ENCODE measurements around the gene ROCK2. TPM values are rescaled to one million over a fixed set of nuclear protein-coding genes. Genes with fewer than 3 reads are reported as not detected.
A peak's percentile ranks its signal among the peaks of the same experiment; 100 is the strongest.

ROCK2 gene
- total RNA-seq, 4 donors from 2014 or later, result 90.0 to 119 (median 101) TPM

DNA sequence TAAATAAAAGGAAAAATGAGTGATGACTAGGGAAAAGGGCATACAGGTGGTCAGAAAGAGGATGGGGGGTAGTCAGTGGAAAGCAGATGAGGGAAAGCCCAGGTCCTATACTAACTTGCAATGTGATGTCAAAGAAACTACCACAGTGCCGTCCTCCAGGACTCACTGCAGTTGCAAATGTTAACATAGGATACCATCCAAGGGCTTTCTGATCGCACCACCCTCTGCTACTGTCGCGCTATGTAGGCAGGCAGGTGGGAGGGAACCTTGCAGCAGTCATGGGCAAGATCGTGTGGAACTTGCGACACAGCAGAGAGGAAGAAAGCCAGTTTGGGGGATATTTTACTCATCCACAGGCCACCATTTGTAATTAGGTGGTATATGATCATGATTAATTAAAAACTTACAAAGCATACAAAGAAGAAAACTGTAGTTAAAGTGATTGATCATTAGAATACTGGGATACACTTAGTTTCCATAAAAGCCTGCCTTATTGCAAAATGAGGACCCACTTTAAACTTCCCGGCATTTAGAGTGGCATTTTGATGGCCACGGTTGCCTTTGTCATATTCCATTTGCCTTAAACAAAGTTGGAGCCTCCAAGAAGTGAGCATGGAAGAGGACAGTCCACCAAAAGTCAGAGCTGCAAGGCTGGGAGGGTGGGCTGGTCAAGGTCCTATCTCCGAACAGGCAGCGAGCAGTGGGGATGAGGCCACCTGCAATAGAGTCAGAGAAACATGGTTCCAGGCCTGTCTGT lies 8.5 kb upstream of the ROCK2 start:
- no peaks in the 10 kb centered on the region for H3K9me3 ChIP-seq
- H3K27me3 ChIP-seq, result no peaks in the 10 kb centered on the region
- TF ChIP-seq EP300 (IDR thresholded peaks at IDR 0.05) (no peak), POLR2AphosphoS5 (IDR thresholded peaks at IDR 0.05) (no peak), POLR2A (IDR thresholded peaks at IDR 0.05; ENCODE audit: low read depth) (no peak)
- TF ChIP-seq, protein P1, sequence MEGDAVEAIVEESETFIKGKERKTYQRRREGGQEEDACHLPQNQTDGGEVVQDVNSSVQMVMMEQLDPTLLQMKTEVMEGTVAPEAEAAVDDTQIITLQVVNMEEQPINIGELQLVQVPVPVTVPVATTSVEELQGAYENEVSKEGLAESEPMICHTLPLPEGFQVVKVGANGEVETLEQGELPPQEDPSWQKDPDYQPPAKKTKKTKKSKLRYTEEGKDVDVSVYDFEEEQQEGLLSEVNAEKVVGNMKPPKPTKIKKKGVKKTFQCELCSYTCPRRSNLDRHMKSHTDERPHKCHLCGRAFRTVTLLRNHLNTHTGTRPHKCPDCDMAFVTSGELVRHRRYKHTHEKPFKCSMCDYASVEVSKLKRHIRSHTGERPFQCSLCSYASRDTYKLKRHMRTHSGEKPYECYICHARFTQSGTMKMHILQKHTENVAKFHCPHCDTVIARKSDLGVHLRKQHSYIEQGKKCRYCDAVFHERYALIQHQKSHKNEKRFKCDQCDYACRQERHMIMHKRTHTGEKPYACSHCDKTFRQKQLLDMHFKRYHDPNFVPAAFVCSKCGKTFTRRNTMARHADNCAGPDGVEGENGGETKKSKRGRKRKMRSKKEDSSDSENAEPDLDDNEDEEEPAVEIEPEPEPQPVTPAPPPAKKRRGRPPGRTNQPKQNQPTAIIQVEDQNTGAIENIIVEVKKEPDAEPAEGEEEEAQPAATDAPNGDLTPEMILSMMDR (IDR thresholded peaks at IDR 0.05), result no peak
- no peak overlapping the region for H3K27ac ChIP-seq (replicated peaks in 1 of 4)
- H3K4me3 ChIP-seq, result no peak overlapping the region
- DNase-seq (ENCODE audit: extremely low spot score), result no peak
- H3K36me3 ChIP-seq, result no peaks in the 10 kb centered on the region
- peaks cover 13 to 23% (median 15%) of the 10 kb centered on the region in 4 donors for H3K4me1 ChIP-seq
- WGBS, result 95% methylated on average over 10 of the region's 10 CpGs
- intact Hi-C loops (cut with DNase I), result no loop called here

DNA sequence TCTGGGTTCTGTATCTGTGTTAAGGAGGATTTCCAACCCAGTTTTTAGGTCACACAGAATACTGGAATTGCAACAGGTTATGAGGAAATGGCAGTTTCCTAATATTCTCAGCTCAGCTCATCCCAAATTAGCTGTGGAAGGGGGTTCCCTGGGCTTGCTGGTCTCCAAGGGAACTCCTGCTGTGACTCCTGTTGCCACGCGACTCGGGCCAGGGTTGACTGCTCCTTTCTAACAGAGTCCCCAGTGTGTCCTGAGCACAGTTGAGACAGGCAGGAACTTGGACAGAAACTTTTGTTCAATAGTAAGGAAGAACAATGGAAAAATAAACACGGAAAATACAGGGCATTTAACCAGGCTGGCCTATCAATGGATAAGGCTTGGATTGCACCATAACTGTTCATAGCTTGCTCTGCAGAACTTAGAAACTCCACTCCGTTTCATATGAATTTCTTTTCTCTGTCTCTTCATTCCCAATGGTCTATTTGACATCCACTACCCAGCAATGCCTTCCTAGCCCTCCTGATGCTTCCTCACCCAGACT lies 3.8 kb upstream of the ROCK2 start:
- peak overlapping the region in 1 of 4 donors; percentile 14 for H3K27ac ChIP-seq (replicated peaks in 1 of 4)
- 65% methylated on average over 5 of the region's 5 CpGs for WGBS
- no peak overlapping the region for H3K4me3 ChIP-seq
- peaks cover 0 to 3% (median 0%) of the 10 kb centered on the region in 4 donors for H3K27me3 ChIP-seq
- DNase-seq (ENCODE audit: extremely low spot score), result no peak
- no peaks in the 10 kb centered on the region for H3K9me3 ChIP-seq
- no peaks in the 10 kb centered on the region for H3K36me3 ChIP-seq
- H3K4me1 ChIP-seq, result peaks cover 7 to 20% (median 13%) of the 10 kb centered on the region in 4 donors
- TF ChIP-seq EP300 (IDR thresholded peaks at IDR 0.05), result no peak
- TF ChIP-seq POLR2AphosphoS5 (IDR thresholded peaks at IDR 0.05), result no peak
- TF ChIP-seq, protein P1 (IDR thresholded peaks at IDR 0.05), result no peak
- TF ChIP-seq POLR2A (IDR thresholded peaks at IDR 0.05; ENCODE audit: low read depth), result no peak
- intact Hi-C loops (cut with DNase I), result no loop called here

DNA sequence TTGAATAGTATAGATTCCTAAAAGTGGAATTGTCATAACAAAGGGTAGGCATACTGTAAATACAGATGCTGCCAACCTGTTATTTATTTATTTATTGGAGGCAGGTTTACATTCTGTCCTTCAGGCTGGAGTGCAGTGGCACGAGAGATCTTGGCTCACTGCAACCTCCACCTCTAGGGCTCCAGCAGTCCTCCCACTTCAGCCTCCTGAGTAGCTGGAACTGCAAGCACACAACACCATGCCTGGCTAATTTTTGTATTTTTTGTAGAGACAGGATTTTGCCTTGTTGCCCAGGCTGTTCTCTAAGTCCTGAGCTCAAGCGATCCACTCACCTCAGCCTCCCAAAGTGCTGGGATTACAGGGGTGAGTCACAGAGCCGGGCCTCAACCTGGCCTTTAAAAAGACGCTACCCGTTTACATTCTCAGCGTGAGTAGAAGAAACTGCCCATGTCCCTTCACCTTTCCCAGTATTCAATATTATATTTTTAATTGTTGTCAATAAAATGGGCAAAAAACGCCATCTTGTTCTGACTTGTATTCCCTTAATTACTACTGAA lies 3.0 kb upstream of the ROCK2 start:
- DNase-seq (ENCODE audit: extremely low spot score), result no peak
- Histone ChIP-seq H3K27ac (replicated peaks in 1 of 4) (no peak overlapping the region), H3K36me3 (no peaks in the 10 kb centered on the region), H3K27me3 (peaks cover 0 to 3% (median 0%) of the 10 kb centered on the region in 4 donors), H3K4me3 (no peak overlapping the region), H3K9me3 (no peaks in the 10 kb centered on the region), H3K4me1 (peaks cover 7 to 21% (median 19%) of the 10 kb centered on the region in 4 donors)
- 95% methylated on average over 7 of the region's 7 CpGs for WGBS
- TF ChIP-seq POLR2AphosphoS5 (IDR thresholded peaks at IDR 0.05) (no peak), POLR2A (IDR thresholded peaks at IDR 0.05; ENCODE audit: low read depth) (no peak), EP300 (IDR thresholded peaks at IDR 0.05) (no peak)
- TF ChIP-seq, protein P1 (IDR thresholded peaks at IDR 0.05), result no peak
- intact Hi-C loops (cut with DNase I), result no loop called here

DNA sequence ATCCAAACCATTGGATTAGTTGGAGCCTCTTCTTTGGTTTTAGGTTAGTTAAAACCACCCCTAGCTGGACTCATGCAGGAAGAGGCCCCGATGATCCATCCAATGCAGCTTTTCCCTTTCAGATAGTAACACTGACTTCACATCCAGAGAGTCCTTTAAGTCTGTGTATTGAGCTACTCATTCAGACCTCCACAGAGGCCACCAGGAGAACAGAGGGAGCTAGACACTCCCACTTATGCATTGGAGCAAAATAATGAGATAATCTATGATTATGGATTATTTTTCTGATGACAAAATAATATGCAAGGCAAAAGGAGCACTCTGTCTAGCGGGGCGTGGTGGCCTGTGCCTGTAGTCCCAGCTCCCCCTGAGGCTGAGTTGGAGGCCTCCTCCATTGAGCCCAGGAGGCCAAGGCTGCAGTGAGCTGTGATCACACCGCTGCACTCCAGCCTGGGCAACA lies 1.6 kb upstream of the ROCK2 start:
- Histone ChIP-seq H3K27me3 (peaks cover 0 to 3% (median 0%) of the 10 kb centered on the region in 4 donors), H3K27ac (replicated peaks in 1 of 4) (peak overlapping the region; percentile 98 to 100 (median 99)), H3K4me1 (peaks cover 15 to 36% (median 33%) of the 10 kb centered on the region in 4 donors), H3K36me3 (no peaks in the 10 kb centered on the region), H3K4me3 (no peak overlapping the region), H3K9me3 (no peaks in the 10 kb centered on the region)
- TF ChIP-seq, protein P1 (IDR thresholded peaks at IDR 0.05), result no peak
- no peak for TF ChIP-seq POLR2AphosphoS5 (IDR thresholded peaks at IDR 0.05)
- no peak for TF ChIP-seq EP300 (IDR thresholded peaks at IDR 0.05)
- no peak for TF ChIP-seq POLR2A (IDR thresholded peaks at IDR 0.05; ENCODE audit: low read depth)
- DNase-seq (ENCODE audit: extremely low spot score), result no peak
- WGBS, result 85% methylated on average over 4 of the region's 4 CpGs
- intact Hi-C loops (cut with DNase I), result no loop called here
